Panc1 (cell line): ENCODE measurements around the gene PPARD. TPM values are rescaled to one million over a fixed set of nuclear protein-coding genes. Genes with fewer than 3 reads are reported as not detected.
"Not testable (repeated sequence)": the region's sequence is repeated elsewhere in the genome, so short reads cannot be mapped to it uniquely, and the experiment has no call there.

Experiments used
- ATAC-seq: fragments of 200-7000 bp; cut with Tn5 transposase; 2 replicates; pipeline ENCODE4 v1.9.1; 2020; ENCODE audit warnings: mild to moderate bottlenecking, moderate library complexity
- BruUV-seq: library from RNA; stranded (reverse); fragments of 400-500 nt; replicated peaks from 2 replicates; lab custom pipeline; 2021; lab: Mats Ljungman, UMichigan
- CTCF ChIA-PET: fragments of 300-600 bp; sonication (Branson Sonifier 250); formaldehyde crosslinking; loops from one replicate; lab custom pipeline; 2022; ENCODE audit warnings: antibody characterized with exemption; lab: Charles Lee
- POLR2A ChIA-PET: fragments of 300-600 bp; sonication (Branson Sonifier 250); formaldehyde crosslinking; loops from one replicate; lab custom pipeline; 2022; ENCODE audit warnings: antibody characterized with exemption; lab: Charles Lee
- DNase-seq: peaks from one replicate; pipeline ENCODE4 v3.0.0-alpha.2; 2010; ENCODE audit warnings: low read depth, low spot score
- H3K27ac ChIP-seq: 2 replicates; pipeline ENCODE4 v1.5.1; 2011; ENCODE audit warnings: mild to moderate bottlenecking, low read length, inconsistent platforms
- H3K27me3 ChIP-seq: fragments of 200-500 bp; sonication (Bioruptor generic); 2 replicates; pipeline ENCODE4 v1.6.0; 2014; ENCODE audit warnings: low read length, inconsistent platforms; ENCODE audit not compliant: control insufficient read depth, insufficient read depth
- H3K36me3 ChIP-seq: fragments of 200-500 bp; sonication (Bioruptor generic); 2 replicates; pipeline ENCODE4 v1.5.1; 2014; ENCODE audit warnings: inconsistent platforms, mild to moderate bottlenecking, low read length, moderate library complexity; ENCODE audit not compliant: control insufficient read depth, insufficient read depth
- H3K4me1 ChIP-seq: 2 replicates; pipeline ENCODE4 v1.5.1; 2011; ENCODE audit warnings: inconsistent platforms, mild to moderate bottlenecking, low read length, moderate library complexity; ENCODE audit not compliant: control insufficient read depth, insufficient read depth
- H3K4me3 ChIP-seq, 2 experiments: 2 replicates each; pipeline ENCODE4 v1.5.1; 2011 to 2012; ENCODE audit warnings: low read depth in 2 of 2, low read length in 2 of 2, mild to moderate bottlenecking in 2 of 2, inconsistent platforms in 1 of 2, moderate library complexity in 1 of 2
- H3K9me3 ChIP-seq: fragments of 200-500 bp; sonication (Bioruptor generic); 2 replicates; pipeline ENCODE4 v1.5.1; 2014; ENCODE audit warnings: low read depth, mild to moderate bottlenecking, inconsistent platforms, low read length, moderate library complexity; ENCODE audit not compliant: control insufficient read depth, insufficient read depth
- POLR2AphosphoS5 ChIP-seq: IDR thresholded peaks from 2 replicates; pipeline ENCODE4 v1.6.1; 2012; ENCODE audit warnings: mild to moderate bottlenecking, low read depth, low read length, moderate library complexity
- SIN3A ChIP-seq: IDR thresholded peaks from 2 replicates; pipeline ENCODE4 v1.6.1; 2012; ENCODE audit warnings: low read depth, mild to moderate bottlenecking, low read length, moderate library complexity, borderline replicate concordance; ENCODE audit not compliant: insufficient read depth
- TCF7L2 ChIP-seq: IDR thresholded peaks from 2 replicates; pipeline ENCODE4 v1.6.1; 2011; ENCODE audit warnings: mild to moderate bottlenecking, low read depth, low read length, inconsistent platforms
- in situ Hi-C: cut with HindIII; loops from 2 replicates; pipeline ENCODE4 v1.10.0; 2016; ENCODE audit warnings: low sequenced_read_pairs, low pct_unique_long_range_greater_than_20kb
- intact Hi-C: fragments of 100-400 bp; cut with micrococcal nuclease; formaldehyde crosslinking; loops from one replicate; pipeline ENCODE4 v1.10.0; 2022; ENCODE audit not compliant: unreplicated experiment
- total RNA-seq: library from RNA; stranded (reverse); gene quantifications from one replicate; pipeline ENCODE4 v1.2.1, GENCODE V29; 2021; ENCODE audit not compliant: unreplicated experiment
- TF ChIP-seq, protein P1 (sequence below), 2 experiments: IDR thresholded peaks; 2 replicates each; pipeline ENCODE4 v1.6.1; 2011 to 2012; ENCODE audit warnings: low read depth in 2 of 2, control low read depth in 1 of 2, low read length in 1 of 2, mild to moderate bottlenecking in 1 of 2, moderate library complexity in 1 of 2; ENCODE audit not compliant: insufficient read depth in 1 of 2
- TF ChIP-seq, protein P2 (sequence below): fragments of 450-650 bp; IDR thresholded peaks from 2 replicates; pipeline ENCODE4 v1.5.1; 2017; ENCODE audit warnings: mild to moderate bottlenecking

The PPARD gene
- total RNA-seq, 1 experiment from 2014 or later: 14.4 TPM

DNA sequence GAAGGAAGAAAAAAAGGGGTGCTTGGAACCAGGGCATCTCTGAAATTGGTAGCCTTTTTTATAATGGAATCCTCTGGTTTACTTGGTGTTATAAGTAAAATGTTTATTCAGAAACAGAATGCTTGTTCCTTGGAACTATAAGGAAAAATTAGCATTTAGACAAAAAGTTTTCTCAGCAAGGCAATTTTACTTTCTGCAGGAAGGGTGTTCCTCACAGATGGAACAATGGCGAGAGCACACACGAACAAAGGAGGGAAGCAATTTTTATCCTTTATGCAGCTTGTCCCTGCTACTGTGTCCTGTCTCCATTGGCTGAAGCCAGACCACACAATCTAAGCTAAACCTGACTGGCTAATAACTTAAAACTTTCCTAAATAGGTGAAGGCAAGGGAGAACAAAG is 87.1 kb downstream of the PPARD start:
- H3K4me1 ChIP-seq: no peaks in the 10 kb centered on the region; the same call in 1 of the 2 replicates
- no peaks in the 10 kb centered on the region for H3K27me3 ChIP-seq
- no peak overlapping the region for H3K27ac ChIP-seq
- ChIA-PET POLR2A (no interaction called here), CTCF (interaction anchor here (0.5 kb wide), 1 partner anchor 141 kb away, joined by 3 read pairs; no protein-coding TSS in a partner anchor)
- intact Hi-C loops: no loop called here
- no peak for DNase-seq
- TF ChIP-seq TCF7L2 (no peak), POLR2AphosphoS5 (no peak), SIN3A (no peak)
- TF ChIP-seq, protein P1, sequence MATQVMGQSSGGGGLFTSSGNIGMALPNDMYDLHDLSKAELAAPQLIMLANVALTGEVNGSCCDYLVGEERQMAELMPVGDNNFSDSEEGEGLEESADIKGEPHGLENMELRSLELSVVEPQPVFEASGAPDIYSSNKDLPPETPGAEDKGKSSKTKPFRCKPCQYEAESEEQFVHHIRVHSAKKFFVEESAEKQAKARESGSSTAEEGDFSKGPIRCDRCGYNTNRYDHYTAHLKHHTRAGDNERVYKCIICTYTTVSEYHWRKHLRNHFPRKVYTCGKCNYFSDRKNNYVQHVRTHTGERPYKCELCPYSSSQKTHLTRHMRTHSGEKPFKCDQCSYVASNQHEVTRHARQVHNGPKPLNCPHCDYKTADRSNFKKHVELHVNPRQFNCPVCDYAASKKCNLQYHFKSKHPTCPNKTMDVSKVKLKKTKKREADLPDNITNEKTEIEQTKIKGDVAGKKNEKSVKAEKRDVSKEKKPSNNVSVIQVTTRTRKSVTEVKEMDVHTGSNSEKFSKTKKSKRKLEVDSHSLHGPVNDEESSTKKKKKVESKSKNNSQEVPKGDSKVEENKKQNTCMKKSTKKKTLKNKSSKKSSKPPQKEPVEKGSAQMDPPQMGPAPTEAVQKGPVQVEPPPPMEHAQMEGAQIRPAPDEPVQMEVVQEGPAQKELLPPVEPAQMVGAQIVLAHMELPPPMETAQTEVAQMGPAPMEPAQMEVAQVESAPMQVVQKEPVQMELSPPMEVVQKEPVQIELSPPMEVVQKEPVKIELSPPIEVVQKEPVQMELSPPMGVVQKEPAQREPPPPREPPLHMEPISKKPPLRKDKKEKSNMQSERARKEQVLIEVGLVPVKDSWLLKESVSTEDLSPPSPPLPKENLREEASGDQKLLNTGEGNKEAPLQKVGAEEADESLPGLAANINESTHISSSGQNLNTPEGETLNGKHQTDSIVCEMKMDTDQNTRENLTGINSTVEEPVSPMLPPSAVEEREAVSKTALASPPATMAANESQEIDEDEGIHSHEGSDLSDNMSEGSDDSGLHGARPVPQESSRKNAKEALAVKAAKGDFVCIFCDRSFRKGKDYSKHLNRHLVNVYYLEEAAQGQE (IDR thresholded peaks at IDR 0.05; ENCODE audit: insufficient read depth in 1 of 2, low read depth in 2 of 2, low read length in 1 of 2): no peak
- TF ChIP-seq, protein P2, sequence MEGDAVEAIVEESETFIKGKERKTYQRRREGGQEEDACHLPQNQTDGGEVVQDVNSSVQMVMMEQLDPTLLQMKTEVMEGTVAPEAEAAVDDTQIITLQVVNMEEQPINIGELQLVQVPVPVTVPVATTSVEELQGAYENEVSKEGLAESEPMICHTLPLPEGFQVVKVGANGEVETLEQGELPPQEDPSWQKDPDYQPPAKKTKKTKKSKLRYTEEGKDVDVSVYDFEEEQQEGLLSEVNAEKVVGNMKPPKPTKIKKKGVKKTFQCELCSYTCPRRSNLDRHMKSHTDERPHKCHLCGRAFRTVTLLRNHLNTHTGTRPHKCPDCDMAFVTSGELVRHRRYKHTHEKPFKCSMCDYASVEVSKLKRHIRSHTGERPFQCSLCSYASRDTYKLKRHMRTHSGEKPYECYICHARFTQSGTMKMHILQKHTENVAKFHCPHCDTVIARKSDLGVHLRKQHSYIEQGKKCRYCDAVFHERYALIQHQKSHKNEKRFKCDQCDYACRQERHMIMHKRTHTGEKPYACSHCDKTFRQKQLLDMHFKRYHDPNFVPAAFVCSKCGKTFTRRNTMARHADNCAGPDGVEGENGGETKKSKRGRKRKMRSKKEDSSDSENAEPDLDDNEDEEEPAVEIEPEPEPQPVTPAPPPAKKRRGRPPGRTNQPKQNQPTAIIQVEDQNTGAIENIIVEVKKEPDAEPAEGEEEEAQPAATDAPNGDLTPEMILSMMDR: no peak
- H3K36me3 ChIP-seq: no peaks in the 10 kb centered on the region
- no TSS peak for BruUV-seq
- ATAC-seq: no peak
- H3K9me3 ChIP-seq: peaks cover 13% of the 10 kb centered on the region; the same call in 1 of the 2 replicates
- in situ Hi-C loops: no loop called here
- H3K4me3 ChIP-seq: no peak overlapping the region

DNA sequence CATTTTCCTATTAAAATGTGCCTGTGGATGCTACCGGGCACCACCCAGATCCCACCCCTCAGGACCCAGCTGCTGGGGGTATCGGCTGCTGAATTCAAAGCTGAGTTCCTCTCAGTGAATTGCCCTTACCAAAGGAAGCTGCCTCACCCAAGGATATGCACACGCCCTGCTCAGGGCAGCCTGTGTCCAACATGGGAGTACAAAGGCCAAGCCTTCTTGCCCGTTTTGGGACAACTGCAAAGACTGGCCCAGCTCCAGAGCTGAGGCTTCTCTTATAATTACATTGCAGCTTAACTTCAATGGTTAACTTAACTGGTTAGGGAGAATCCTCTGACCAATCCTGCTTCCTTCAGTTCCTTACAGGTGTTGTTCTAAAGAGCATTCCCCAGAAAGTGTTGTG is 89.9 kb downstream of the PPARD start:
- CTCF ChIA-PET: no interaction called here
- no peak for DNase-seq
- in situ Hi-C loops (no loop called here), intact Hi-C loops (no loop called here)
- TF ChIP-seq SIN3A: no peak
- TF ChIP-seq, protein P2: no peak
- TF ChIP-seq, protein P1 (IDR thresholded peaks at IDR 0.05; ENCODE audit: insufficient read depth in 1 of 2, low read depth in 2 of 2, low read length in 1 of 2): no peak
- TF ChIP-seq POLR2AphosphoS5: no peak
- no peak for TF ChIP-seq TCF7L2
- no peak overlapping the region for H3K4me3 ChIP-seq
- no TSS peak for BruUV-seq
- POLR2A ChIA-PET: no interaction called here
- no peaks in the 10 kb centered on the region for H3K36me3 ChIP-seq
- H3K4me1 ChIP-seq: no peaks in the 10 kb centered on the region; the same call in 1 of the 2 replicates
- peaks cover 13% of the 10 kb centered on the region; the same call in 1 of the 2 replicates for H3K9me3 ChIP-seq
- no peak for ATAC-seq
- H3K27ac ChIP-seq: no peak overlapping the region
- no peaks in the 10 kb centered on the region for H3K27me3 ChIP-seq

DNA sequence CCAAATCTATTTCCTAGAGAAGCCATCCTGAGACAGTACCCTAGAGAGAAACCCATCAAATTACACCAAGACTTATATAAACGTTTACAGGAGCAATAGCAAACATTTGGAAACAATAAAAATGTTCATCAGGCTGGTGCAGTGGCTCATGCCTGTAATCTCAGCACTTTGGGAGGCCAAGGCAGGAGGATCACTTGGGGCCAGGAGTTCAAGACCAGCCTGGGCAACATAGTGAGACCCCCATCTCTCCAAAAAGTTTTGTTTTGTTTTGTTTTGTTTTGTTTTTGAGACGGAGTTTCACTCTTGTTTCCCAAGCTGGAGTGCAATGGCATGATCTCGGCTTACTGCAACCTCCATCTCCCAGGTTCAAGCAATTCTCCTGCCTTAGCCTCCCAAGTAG is 90.3 kb downstream of the PPARD start:
- H3K27ac ChIP-seq, H3K4me1 ChIP-seq, DNase-seq, intact Hi-C loops, BruUV-seq, H3K36me3 ChIP-seq, POLR2A ChIA-PET, H3K27me3 ChIP-seq, in situ Hi-C loops, ATAC-seq, H3K4me3 ChIP-seq: not testable (repeated sequence)
- peaks cover 13% of the 10 kb centered on the region; the same call in 1 of the 2 replicates for H3K9me3 ChIP-seq
- CTCF ChIA-PET: interaction anchor here (0.6 kb wide), 1 partner anchor 12 kb away, joined by 4 read pairs; no protein-coding TSS in a partner anchor
